NT2/D1 (cell line): ENCODE data around the gene ACAN.

ENCODE experiments used
- DNase-seq: peaks from one replicate; pipeline ENCODE4 v3.0.0-alpha.2; 2011; ENCODE audit warnings: low read depth, low spot score
- H3K27me3 ChIP-seq: 2 replicates; pipeline ENCODE4 v1.6.0; 2011; ENCODE audit warnings: mild to moderate bottlenecking; ENCODE audit not compliant: insufficient read length, insufficient read depth
- H3K36me3 ChIP-seq: 2 replicates; pipeline ENCODE4 v1.6.1; 2011; ENCODE audit warnings: mild to moderate bottlenecking, low read length, mixed read lengths; ENCODE audit not compliant: insufficient read depth, insufficient read length
- H3K4me1 ChIP-seq: 2 replicates; pipeline ENCODE4 v1.5.1; 2011; ENCODE audit not compliant: insufficient read depth, insufficient read length
- H3K4me3 ChIP-seq: 2 replicates; pipeline ENCODE4 v1.5.1; 2011; ENCODE audit warnings: low read depth; ENCODE audit not compliant: insufficient read length
- H3K9ac ChIP-seq: 2 replicates; pipeline ENCODE4 v1.6.0; 2011; ENCODE audit warnings: low read depth; ENCODE audit not compliant: insufficient read length
- H3K9me3 ChIP-seq: 2 replicates; pipeline ENCODE4 v1.5.1; 2011; ENCODE audit warnings: mild to moderate bottlenecking, low read length; ENCODE audit not compliant: insufficient read depth
- SUZ12 ChIP-seq: IDR thresholded peaks from 2 replicates; pipeline ENCODE4 v1.6.1; 2011; ENCODE audit not compliant: insufficient read length, insufficient read depth; ENCODE audit errors: extremely low read depth
- YY1 ChIP-seq: IDR thresholded peaks from 2 replicates; pipeline ENCODE4 v1.6.1; 2011; ENCODE audit not compliant: insufficient read length, insufficient read depth
- ZNF274 ChIP-seq: IDR thresholded peaks from 2 replicates; pipeline ENCODE4 v1.6.1; 2011; ENCODE audit warnings: mild to moderate bottlenecking, low read depth, low read length

ACAN gene

GRCh38 chr15:88843334-88843733, 40.1 kb downstream of the ACAN start:
- Histone ChIP-seq H3K9me3 (no peaks in the 10 kb centered on the region), H3K4me1 (peaks cover 3% of the 10 kb centered on the region), H3K9ac (no peak overlapping the region), H3K36me3 (peaks cover 9% of the 10 kb centered on the region), H3K27me3 (no peaks in the 10 kb centered on the region), H3K4me3 (no peak overlapping the region)
- TF ChIP-seq SUZ12 (no peak), ZNF274 (no peak), YY1 (no peak)
- no peak for DNase-seq

- peaks cover 4% of the 10 kb centered on the region for H3K36me3 ChIP-seq
- no peak for DNase-seq
- H3K9ac ChIP-seq: no peak overlapping the region
- peaks cover 3% of the 10 kb centered on the region for H3K4me1 ChIP-seq
- H3K4me3 ChIP-seq: no peak overlapping the region
- no peak for TF ChIP-seq YY1
- TF ChIP-seq SUZ12: no peak
- no peak for TF ChIP-seq ZNF274
- H3K9me3 ChIP-seq: no peaks in the 10 kb centered on the region
- H3K27me3 ChIP-seq: no peaks in the 10 kb centered on the region
Observed at GRCh38 chr15:88844749-88845386, 41.6 kb downstream of the ACAN start.

GRCh38 chr15:88845616-88846015, 42.4 kb downstream of the ACAN start:
- H3K27me3 ChIP-seq: no peaks in the 10 kb centered on the region
- H3K9ac ChIP-seq: no peak overlapping the region
- no peak for DNase-seq
- TF ChIP-seq SUZ12 (no peak), YY1 (no peak), ZNF274 (no peak)
- peaks cover 3% of the 10 kb centered on the region for H3K4me1 ChIP-seq
- H3K36me3 ChIP-seq: peaks cover 4% of the 10 kb centered on the region
- H3K4me3 ChIP-seq: no peak overlapping the region
- H3K9me3 ChIP-seq: no peaks in the 10 kb centered on the region

DNA sequence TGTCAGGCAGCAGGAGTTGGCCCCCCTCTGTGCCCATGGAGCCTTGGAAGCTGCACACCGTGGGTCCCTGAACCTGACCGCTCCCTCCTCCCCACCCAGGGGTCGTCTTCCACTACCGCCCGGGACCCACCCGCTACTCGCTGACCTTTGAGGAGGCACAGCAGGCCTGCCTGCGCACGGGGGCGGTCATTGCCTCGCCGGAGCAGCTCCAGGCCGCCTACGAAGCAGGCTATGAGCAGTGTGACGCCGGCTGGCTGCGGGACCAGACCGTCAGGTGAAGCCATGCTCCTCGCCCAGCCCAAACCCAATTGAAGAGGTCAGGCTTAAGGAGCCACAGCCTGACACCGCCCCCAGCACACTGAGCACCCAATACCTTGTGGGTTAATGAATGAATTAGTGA, 43.9 kb downstream of the ACAN start:
- Histone ChIP-seq H3K9ac (no peak overlapping the region), H3K4me3 (no peak overlapping the region), H3K36me3 (peaks cover 4% of the 10 kb centered on the region), H3K9me3 (no peaks in the 10 kb centered on the region), H3K4me1 (no peaks in the 10 kb centered on the region), H3K27me3 (no peaks in the 10 kb centered on the region)
- no peak for DNase-seq
- TF ChIP-seq YY1 (no peak), SUZ12 (no peak), ZNF274 (no peak)

GRCh38 chr15:88848203-88848602, 45.0 kb downstream of the ACAN start:
- H3K4me1 ChIP-seq: no peaks in the 10 kb centered on the region
- no peak overlapping the region for H3K9ac ChIP-seq
- no peak for DNase-seq
- peaks cover 4% of the 10 kb centered on the region for H3K36me3 ChIP-seq
- no peaks in the 10 kb centered on the region for H3K27me3 ChIP-seq
- TF ChIP-seq YY1 (no peak), SUZ12 (no peak), ZNF274 (no peak)
- H3K9me3 ChIP-seq: no peaks in the 10 kb centered on the region
- no peak overlapping the region for H3K4me3 ChIP-seq

DNA sequence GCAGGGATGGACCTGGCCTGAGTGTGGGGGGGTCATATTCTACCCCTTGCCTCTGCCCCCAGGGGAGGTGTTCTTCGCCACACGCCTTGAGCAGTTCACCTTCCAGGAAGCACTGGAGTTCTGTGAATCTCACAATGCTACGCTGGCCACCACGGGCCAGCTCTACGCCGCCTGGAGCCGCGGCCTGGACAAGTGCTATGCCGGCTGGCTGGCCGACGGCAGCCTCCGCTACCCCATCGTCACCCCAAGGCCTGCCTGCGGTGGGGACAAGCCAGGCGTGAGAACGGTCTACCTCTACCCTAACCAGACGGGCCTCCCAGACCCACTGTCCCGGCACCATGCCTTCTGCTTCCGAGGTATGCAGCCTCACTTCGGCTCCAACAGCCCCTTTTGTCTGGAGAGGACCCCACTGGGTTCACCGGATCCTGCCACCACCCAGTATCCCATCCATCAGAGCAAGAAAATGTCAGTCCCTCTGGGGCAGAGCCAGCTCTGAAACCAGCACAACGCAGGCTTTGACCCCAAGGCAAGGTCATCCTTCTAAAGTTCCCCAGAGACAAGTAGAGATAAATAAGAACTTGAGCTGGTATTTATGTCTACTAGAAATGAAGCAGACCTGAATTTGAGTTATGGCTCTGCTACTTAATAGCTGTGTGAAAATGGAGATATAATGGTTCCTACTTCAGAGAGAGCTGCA, 46.3 kb downstream of the ACAN start:
- Histone ChIP-seq H3K9me3 (peaks cover 6% of the 10 kb centered on the region; the same call in 1 of the 2 replicates), H3K9ac (no peak overlapping the region), H3K4me3 (no peak overlapping the region), H3K27me3 (no peaks in the 10 kb centered on the region), H3K4me1 (no peaks in the 10 kb centered on the region), H3K36me3 (peaks cover 4% of the 10 kb centered on the region)
- DNase-seq: no peak
- TF ChIP-seq YY1 (no peak), ZNF274 (no peak), SUZ12 (no peak)

- Histone ChIP-seq H3K27me3 (no peaks in the 10 kb centered on the region), H3K4me1 (no peaks in the 10 kb centered on the region), H3K36me3 (no peaks in the 10 kb centered on the region), H3K9me3 (peaks cover 22% of the 10 kb centered on the region; the same call in 1 of the 2 replicates), H3K4me3 (no peak overlapping the region), H3K9ac (no peak overlapping the region)
- TF ChIP-seq YY1 (no peak), ZNF274 (no peak), SUZ12 (no peak)
- no peak for DNase-seq
Observed at GRCh38 chr15:88852476-88852875, 49.2 kb downstream of the ACAN start.
